GM18517 (cell line): ENCODE data around the gene DDX3X.

Experiments used
- ATAC-seq: cut with Tn5 transposase; IDR thresholded peaks from one replicate; pipeline ENCODE4 v1.9.1; 2021; ENCODE audit warnings: mild to moderate bottlenecking, moderate library complexity; ENCODE audit not compliant: unreplicated experiment

Gene DDX3X

DNA sequence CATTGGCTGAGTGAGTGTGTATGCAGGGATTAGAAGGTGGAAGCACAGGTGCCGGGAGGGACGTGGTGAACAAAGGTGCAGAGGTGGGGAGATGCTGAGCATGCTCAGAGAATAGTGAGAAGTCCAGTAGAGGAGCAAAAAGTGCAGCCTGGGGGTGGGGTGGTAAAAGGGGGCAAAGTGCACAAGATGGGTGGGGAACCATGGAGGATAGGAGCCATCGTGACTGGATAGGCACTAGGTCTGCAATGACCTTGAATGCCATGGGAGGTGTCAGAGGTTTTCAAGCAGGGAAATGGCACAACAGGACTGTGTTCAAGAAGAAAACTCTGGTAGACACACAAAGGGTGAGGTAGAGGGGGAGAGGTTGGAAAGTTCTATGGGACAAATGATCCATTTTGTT, 6.6 kb upstream of the DDX3X start:
- ATAC-seq: no peak

GRCh38 chrX:41329101-41329500, 4.9 kb upstream of the DDX3X start:
- ATAC-seq: no peak

DNA sequence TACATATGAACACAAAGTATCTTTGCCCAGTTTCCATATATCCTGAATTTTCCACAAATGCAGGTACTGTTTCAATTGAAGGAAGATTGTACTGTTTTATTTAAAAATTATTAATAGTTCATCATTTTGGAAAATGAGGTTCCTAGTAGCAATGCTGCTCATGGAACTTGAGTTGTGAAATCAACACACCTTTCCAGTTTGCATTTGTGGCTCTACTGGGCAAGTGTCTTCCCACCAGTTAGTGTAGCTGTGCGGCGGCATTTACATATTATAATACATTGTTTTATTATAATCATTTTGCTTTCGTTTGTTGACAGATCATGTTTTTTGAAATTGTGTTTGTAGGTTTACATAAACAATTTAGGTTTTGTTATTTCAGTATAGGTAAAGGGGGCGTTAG, 2.0 kb upstream of the DDX3X start:
- no peak for ATAC-seq

GRCh38 chrX:41332408-41333002, 1.5 kb upstream of the DDX3X start:
- peak; percentile 11 for ATAC-seq

- peak; percentile 34 for ATAC-seq
These were observed 789 bp upstream of the DDX3X start for GRCh38 chrX:41333003-41333743.

DNA sequence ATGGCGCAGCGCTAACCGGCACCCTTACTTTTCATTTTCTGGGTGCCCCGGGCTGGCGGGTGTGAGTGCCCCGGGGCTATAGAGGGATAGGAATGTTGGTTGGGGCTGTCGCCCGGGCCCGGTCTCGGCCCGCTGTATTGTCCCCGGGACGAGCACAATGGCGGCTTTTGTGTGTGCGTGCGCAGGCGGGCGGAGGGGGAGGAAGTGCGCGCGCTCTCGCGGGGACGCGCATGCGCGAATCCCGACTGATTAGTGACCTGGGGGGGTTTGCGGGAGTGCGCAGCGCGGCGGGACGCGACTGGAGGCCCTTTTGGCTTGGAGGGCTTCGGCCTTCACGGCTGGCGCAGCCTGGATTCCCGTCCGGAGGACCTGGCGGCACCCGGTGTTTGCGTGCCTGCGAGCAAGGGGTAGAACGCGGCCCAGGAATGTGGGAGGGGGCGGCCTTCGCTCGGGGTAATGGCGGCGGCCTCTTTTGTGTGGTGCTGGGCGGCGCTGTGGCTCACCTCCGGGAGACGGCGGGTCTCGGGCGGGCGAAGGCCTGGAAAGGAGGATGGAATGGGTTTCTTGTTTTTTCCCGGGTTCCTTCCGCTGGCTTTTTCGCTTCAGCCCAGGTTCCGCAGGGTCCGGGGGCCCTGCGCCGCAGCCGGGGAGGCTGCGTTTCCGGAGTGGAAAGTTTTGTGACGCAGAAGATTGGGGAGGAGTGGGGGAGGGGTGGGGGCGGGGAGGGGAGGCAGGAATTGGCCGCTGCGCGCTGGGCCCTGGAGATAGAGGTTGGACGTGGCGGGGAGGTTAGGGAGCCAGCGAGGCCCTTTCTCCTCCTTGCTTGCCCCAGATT, 618 bp downstream of the DDX3X start:
- ATAC-seq: peak; percentile 26

GRCh38 chrX:41335198-41335957, 1.4 kb downstream of the DDX3X start:
- ATAC-seq: no peak

- no peak for ATAC-seq
These were observed 2.0 kb downstream of the DDX3X start for GRCh38 chrX:41335958-41336331.

DNA sequence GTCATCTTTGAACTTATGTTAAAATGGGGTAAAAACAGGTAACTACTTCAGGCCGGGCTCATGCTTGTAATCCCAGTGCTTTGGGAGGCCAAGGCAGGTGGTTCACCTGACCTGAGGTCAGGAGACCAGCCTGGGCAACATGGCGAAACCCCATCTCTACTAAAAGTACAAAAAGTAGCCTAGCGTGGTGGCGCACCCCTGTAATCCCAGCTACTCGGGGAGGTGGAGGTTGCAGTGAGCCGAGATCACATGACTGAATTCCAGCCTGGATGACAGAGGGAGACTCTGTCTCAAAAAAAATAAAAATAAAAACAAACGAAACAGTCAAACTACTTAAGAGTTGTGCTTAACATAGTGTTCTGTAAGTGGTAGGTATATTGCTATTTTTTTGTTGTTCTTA, 2.5 kb downstream of the DDX3X start:
- ATAC-seq: no peak

GRCh38 chrX:41337140-41337539, 3.2 kb downstream of the DDX3X start:
- ATAC-seq: no peak

DNA sequence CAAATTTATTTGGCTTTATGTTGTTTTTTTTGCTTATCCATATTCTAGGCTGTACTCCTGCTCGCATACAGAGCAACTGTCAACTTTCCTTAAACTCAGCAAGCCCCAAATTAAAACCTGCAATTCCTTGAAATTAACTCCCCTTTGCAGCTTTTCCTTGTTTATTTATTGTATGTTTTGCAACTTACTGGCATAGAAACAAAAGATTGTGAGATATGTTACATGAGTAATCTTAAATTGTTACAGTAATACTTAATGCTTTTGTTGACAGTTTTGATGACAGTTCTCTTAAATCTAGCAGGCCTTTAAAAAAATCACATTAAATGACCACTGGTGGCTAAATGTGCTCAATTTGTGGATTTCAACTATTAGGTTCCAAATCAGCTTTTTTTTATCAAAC, 4.5 kb downstream of the DDX3X start:
- no peak for ATAC-seq

- no peak for ATAC-seq
These were observed 5.2 kb downstream of the DDX3X start for GRCh38 chrX:41339148-41339547.

- ATAC-seq: no peak
These were observed 10.1 kb downstream of the DDX3X start for GRCh38 chrX:41344053-41344452.

- no peak for ATAC-seq
These were observed 13.2 kb downstream of the DDX3X start for GRCh38 chrX:41347186-41347585.

- no peak for ATAC-seq
These were observed 14.6 kb downstream of the DDX3X start for GRCh38 chrX:41348551-41348950.

DNA sequence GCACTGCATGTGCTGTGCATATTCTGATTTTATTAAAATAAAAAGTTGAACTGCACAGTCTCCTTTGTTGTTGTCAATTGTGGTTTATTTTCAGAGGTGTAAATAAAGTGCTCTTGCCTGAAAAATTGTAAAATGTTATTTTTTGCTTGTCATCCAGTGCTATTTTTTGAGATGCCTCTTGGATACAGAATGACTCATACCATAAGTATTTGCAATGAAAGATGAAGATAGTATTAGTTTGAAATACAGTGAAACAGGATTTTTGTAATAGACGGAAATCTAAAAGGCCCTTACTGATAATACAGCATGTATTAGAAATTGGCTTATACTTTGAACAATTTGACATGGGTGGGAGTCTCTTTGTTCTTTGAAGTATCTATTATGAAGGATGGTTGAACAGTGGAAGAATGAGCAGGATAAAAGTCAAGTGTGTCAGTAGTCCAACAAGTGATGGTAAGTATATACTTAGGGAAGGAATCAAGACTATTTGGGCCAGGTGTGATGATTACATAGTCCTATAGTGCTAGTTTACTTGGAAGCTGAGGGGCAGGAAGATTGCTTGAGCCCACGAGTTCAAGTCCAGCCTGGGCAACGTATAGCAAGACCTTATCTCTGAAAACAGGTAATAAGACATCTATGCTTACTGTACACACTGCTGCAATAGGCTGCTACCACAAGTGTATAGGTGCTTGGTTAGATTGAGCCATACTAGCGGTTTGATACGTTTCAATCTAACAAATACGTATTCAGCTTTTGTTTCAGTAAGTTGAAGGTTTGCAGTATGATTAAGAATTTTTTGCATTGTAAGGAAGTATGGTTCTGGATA, 16.4 kb downstream of the DDX3X start:
- no peak for ATAC-seq

GRCh38 chrX:41350976-41351569, 17.1 kb downstream of the DDX3X start:
- ATAC-seq: no peak

- no peak for ATAC-seq
These were observed 18.0 kb downstream of the DDX3X start for GRCh38 chrX:41351923-41352322.

- no peak for ATAC-seq
These were observed 18.4 kb downstream of the DDX3X start for GRCh38 chrX:41352329-41352838.

GRCh38 chrX:41353985-41354384, 20.0 kb downstream of the DDX3X start:
- no peak for ATAC-seq
